ENCODE measurements around the gene PDE11A. TPM values are rescaled to one million over a fixed set of nuclear protein-coding genes. Genes with fewer than 3 reads are reported as not detected.

Gene PDE11A
- total and polyA plus RNA-seq, 2 of the 8 experiments (the other 6 are each of a cell fraction or from before 2014, with no cell fraction given): 0.19 to 0.23 TPM

- TF ChIP-seq SIN3A (conservative IDR thresholded peaks at IDR 0.05 in 1 of 2, IDR thresholded peaks at IDR 0.05 in 1 of 2; ENCODE audit: low read depth in 1 of 2, low read length in 2 of 2): no peak
- TF ChIP-seq NANOG (IDR thresholded peaks at IDR 0.05; ENCODE audit: insufficient read depth, low read depth, low read length, poor library complexity, severe bottlenecking): no peak
- no peak for TF ChIP-seq HDAC6 (IDR thresholded peaks at IDR 0.05; ENCODE audit: low read depth, low read length)
- TF ChIP-seq SIRT6 (IDR thresholded peaks at IDR 0.05; ENCODE audit: low read length): no peak
Observed at GRCh38 chr2:177852389-177852788, 220.2 kb downstream of the PDE11A start (continued).

Data from H1 (cell line).